Mesenchymal stem cell (in vitro differentiated cells and primary cell): ENCODE data around the gene TLN1.

ENCODE experiments used
- DNase-seq: peaks from one replicate; pipeline ENCODE4 v3.0.0-alpha.2; 2013
- H2AFZ ChIP-seq: one replicate; pipeline ENCODE4 v1.6.1; 2013; ENCODE audit warnings: low read depth, mild to moderate bottlenecking, control low read depth, inconsistent platforms, low read length, moderate library complexity
- H2AK5ac ChIP-seq: 2 replicates; pipeline ENCODE4 v1.6.1; 2013; ENCODE audit warnings: low read length, moderate library complexity, mild to moderate bottlenecking, inconsistent platforms; ENCODE audit not compliant: severe bottlenecking
- H2BK120ac ChIP-seq: one replicate; pipeline ENCODE4 v1.6.1; 2013; ENCODE audit warnings: low read depth, mild to moderate bottlenecking, inconsistent platforms, low read length, moderate library complexity
- H2BK12ac ChIP-seq, 2 experiments: one replicate each; pipeline ENCODE4 v1.6.1; 2013; ENCODE audit warnings: inconsistent platforms in 2 of 2, low read length in 2 of 2, mild to moderate bottlenecking in 2 of 2, moderate library complexity in 2 of 2, control low read depth in 1 of 2
- H2BK15ac ChIP-seq: one replicate; pipeline ENCODE4 v1.6.1; 2013; ENCODE audit warnings: mild to moderate bottlenecking, low read depth, inconsistent platforms; ENCODE audit not compliant: poor library complexity, severe bottlenecking
- H2BK5ac ChIP-seq: 2 replicates; pipeline ENCODE4 v1.6.1; 2013; ENCODE audit warnings: low read depth, mild to moderate bottlenecking, low read length, control low read depth, inconsistent platforms; ENCODE audit not compliant: poor library complexity, severe bottlenecking
- H3K14ac ChIP-seq, 2 experiments: one replicate each; pipeline ENCODE4 v1.6.1; 2013; ENCODE audit warnings: inconsistent platforms in 2 of 2, low read length in 2 of 2, control low read depth in 1 of 2, mild to moderate bottlenecking in 1 of 2, moderate library complexity in 1 of 2
- H3K18ac ChIP-seq, 2 experiments: one replicate each; pipeline ENCODE4 v1.6.1; 2013; ENCODE audit warnings: inconsistent platforms in 2 of 2, low read length in 2 of 2, control low read depth in 1 of 2, low read depth in 1 of 2, mild to moderate bottlenecking in 1 of 2
- H3K23ac ChIP-seq, 2 experiments: one replicate each; pipeline ENCODE4 v1.6.1; 2013; ENCODE audit warnings: inconsistent platforms in 2 of 2, low read length in 2 of 2, mild to moderate bottlenecking in 2 of 2, moderate library complexity in 2 of 2, control low read depth in 1 of 2
- H3K27ac ChIP-seq: 2 replicates; pipeline ENCODE4 v1.5.1; 2013; ENCODE audit warnings: mild to moderate bottlenecking, moderate library complexity, low read length, control low read depth, inconsistent platforms; ENCODE audit not compliant: poor library complexity, severe bottlenecking
- H3K27me3 ChIP-seq, 2 experiments: 2 replicates each; pipeline versions ENCODE4 v1.6.1 to v1.7.0; 2013; ENCODE audit warnings: low read length in 2 of 2, mild to moderate bottlenecking in 2 of 2, moderate library complexity in 2 of 2, control low read depth in 1 of 2, inconsistent platforms in 1 of 2; ENCODE audit not compliant: control insufficient read depth in 1 of 2, insufficient read depth in 1 of 2
- H3K36me3 ChIP-seq, 2 experiments: 2 replicates each; pipeline versions ENCODE4 v1.6.1 to v1.7.0; 2013; ENCODE audit warnings: low read length in 2 of 2, control low read depth in 1 of 2, inconsistent platforms in 1 of 2, low read depth in 1 of 2, mild to moderate bottlenecking in 1 of 2; ENCODE audit not compliant: insufficient read depth in 2 of 2, control insufficient read depth in 1 of 2
- H3K4ac ChIP-seq, 2 experiments: one replicate each; pipeline ENCODE4 v1.6.1; 2013; ENCODE audit warnings: inconsistent platforms in 2 of 2, low read length in 2 of 2, mild to moderate bottlenecking in 2 of 2, moderate library complexity in 2 of 2, control low read depth in 1 of 2, low read depth in 1 of 2
- H3K4me1 ChIP-seq: 2 replicates; pipeline ENCODE4 v1.6.1; 2013; ENCODE audit warnings: low read depth, low read length, control low read depth; ENCODE audit not compliant: control insufficient read depth, insufficient read depth
- H3K4me2 ChIP-seq: 2 replicates; pipeline ENCODE4 v1.6.1; 2013; ENCODE audit warnings: low read length, mild to moderate bottlenecking, inconsistent platforms; ENCODE audit not compliant: poor library complexity, severe bottlenecking
- H3K4me3 ChIP-seq, 2 experiments: 2 replicates each; pipeline versions ENCODE4 v1.5.1 to v1.7.0; 2013; ENCODE audit warnings: low read length in 2 of 2, mild to moderate bottlenecking in 2 of 2, control low read depth in 1 of 2, low read depth in 1 of 2; ENCODE audit not compliant: insufficient read depth in 1 of 2
- H3K79me1 ChIP-seq: replicated peaks from 2 replicates; pipeline ENCODE4 v1.6.1; 2013; ENCODE audit warnings: mild to moderate bottlenecking, control low read depth, low read length, inconsistent platforms; ENCODE audit not compliant: poor library complexity, severe bottlenecking
- H3K9ac ChIP-seq: 2 replicates; pipeline ENCODE4 v1.7.0; 2013; ENCODE audit warnings: mild to moderate bottlenecking, low read length, moderate library complexity
- H3K9me3 ChIP-seq: 2 replicates; pipeline ENCODE4 v1.7.0; 2013; ENCODE audit warnings: mild to moderate bottlenecking, low read length; ENCODE audit not compliant: control insufficient read depth
- H4K8ac ChIP-seq: one replicate; pipeline ENCODE4 v1.6.1; 2013; ENCODE audit warnings: inconsistent platforms, mild to moderate bottlenecking, low read length, moderate library complexity
- H4K91ac ChIP-seq: one replicate; pipeline ENCODE4 v1.6.1; 2013; ENCODE audit warnings: mild to moderate bottlenecking, low read length, inconsistent platforms
- WGBS: methylation state at CpG from one replicate; pipeline ENCODE4 v1.1.7; 2013; ENCODE audit warnings: mixed read lengths; 5-methylcytosine and 5-hydroxymethylcytosine counted together

TLN1 gene

GRCh38 chr9:35679766-35680330 is 52.1 kb downstream of the TLN1 start:
- H3K4me1 ChIP-seq = peaks cover 22% of the 10 kb centered on the region
- no peak overlapping the region for H2AK5ac ChIP-seq
- no peak overlapping the region for H4K91ac ChIP-seq
- 96% methylated on average over 7 of the region's 8 CpGs for WGBS
- no peaks in the 10 kb centered on the region for H3K9me3 ChIP-seq
- no peak overlapping the region for H3K14ac ChIP-seq
- peak overlapping the region in 1 of 2 experiments; percentile 24 for H3K4ac ChIP-seq
- no peak for DNase-seq
- no peak overlapping the region for H2AFZ ChIP-seq
- H2BK5ac ChIP-seq = no peak overlapping the region
- no peak overlapping the region for H3K23ac ChIP-seq
- peaks cover 37 to 39% of the 10 kb centered on the region in 2 experiments for H3K36me3 ChIP-seq
- H3K18ac ChIP-seq = no peak overlapping the region
- H3K27ac ChIP-seq = no peak overlapping the region
- no peak overlapping the region for H2BK120ac ChIP-seq
- peaks cover 0 to 14% of the 10 kb centered on the region in 2 experiments for H3K27me3 ChIP-seq
- H3K4me2 ChIP-seq = no peak overlapping the region
- H3K9ac ChIP-seq = no peak overlapping the region
- H3K4me3 ChIP-seq = no peak overlapping the region
- H2BK15ac ChIP-seq = no peak overlapping the region
- H3K79me1 ChIP-seq = peaks cover 4% of the 10 kb centered on the region
- no peak overlapping the region for H4K8ac ChIP-seq
- H2BK12ac ChIP-seq = no peak overlapping the region

- no peak overlapping the region for H3K9ac ChIP-seq
These were observed 52.9 kb downstream of the TLN1 start for GRCh38 chr9:35679091-35679490.

GRCh38 chr9:35675732-35676392 is 56.1 kb downstream of the TLN1 start:
- Histone ChIP-seq H3K9ac (peak overlapping the region; percentile 51), H3K23ac (no peak overlapping the region), H4K8ac (peak overlapping the region; percentile 96), H3K79me1 (no peaks in the 10 kb centered on the region), H3K9me3 (no peaks in the 10 kb centered on the region), H3K4me2 (peak overlapping the region; percentile 78), H3K4me3 (peak overlapping the region; percentile 55 to 75), H2BK12ac (peak overlapping the region; percentile 1 to 88), H3K27me3 (peaks cover 4 to 24% of the 10 kb centered on the region in 2 experiments), H3K36me3 (peaks cover 0 to 5% of the 10 kb centered on the region in 2 experiments), H4K91ac (peak overlapping the region; percentile 85), H3K18ac (peak overlapping the region; percentile 67 to 80), H2BK5ac (no peak overlapping the region), H3K4ac (peak overlapping the region; percentile 3 to 81), H2BK15ac (peak overlapping the region; percentile 90), H2AFZ (peak overlapping the region; percentile 55), H3K14ac (peak overlapping the region in 1 of 2 experiments; percentile 79), H3K4me1 (peaks cover 13% of the 10 kb centered on the region), H2BK120ac (no peak overlapping the region), H2AK5ac (no peak overlapping the region), H3K27ac (no peak overlapping the region)
- 15% methylated on average over 51 of the region's 51 CpGs for WGBS
- no peak for DNase-seq

More at GRCh38 chr9:35679091-35679490, 52.9 kb downstream of the TLN1 start:
- Histone ChIP-seq H3K9me3 (no peaks in the 10 kb centered on the region), H2AFZ (no peak overlapping the region), H4K8ac (no peak overlapping the region), H3K23ac (no peak overlapping the region), H3K4ac (no peak overlapping the region), H3K18ac (no peak overlapping the region), H2AK5ac (peak overlapping the region; percentile 13), H3K27me3 (peaks cover 4 to 21% of the 10 kb centered on the region in 2 experiments), H3K4me3 (no peak overlapping the region), H2BK120ac (no peak overlapping the region), H3K4me2 (no peak overlapping the region), H3K27ac (no peak overlapping the region), H2BK5ac (no peak overlapping the region), H3K36me3 (peaks cover 30 to 32% of the 10 kb centered on the region in 2 experiments), H4K91ac (peak overlapping the region; percentile 25), H2BK12ac (peak overlapping the region in 1 of 2 experiments; percentile 25), H3K14ac (no peak overlapping the region), H3K4me1 (peaks cover 15% of the 10 kb centered on the region), H3K79me1 (peaks cover 2% of the 10 kb centered on the region), H2BK15ac (no peak overlapping the region)
- no peak for DNase-seq
- 88% methylated on average over 5 of the region's 5 CpGs for WGBS

- H4K91ac ChIP-seq = no peak overlapping the region
- no peak overlapping the region for H3K9ac ChIP-seq
- peaks cover 4 to 24% of the 10 kb centered on the region in 2 experiments for H3K27me3 ChIP-seq
- H3K9me3 ChIP-seq = no peaks in the 10 kb centered on the region
- H2BK5ac ChIP-seq = no peak overlapping the region
- H3K14ac ChIP-seq = no peak overlapping the region
- H3K4me1 ChIP-seq = peaks cover 13% of the 10 kb centered on the region
- no peak overlapping the region for H3K18ac ChIP-seq
- H3K23ac ChIP-seq = no peak overlapping the region
- peak overlapping the region; percentile 96 for H4K8ac ChIP-seq
- no peak overlapping the region for H2BK12ac ChIP-seq
- no peak overlapping the region for H2BK120ac ChIP-seq
- DNase-seq = no peak
- no peak overlapping the region for H3K27ac ChIP-seq
- no peak overlapping the region for H2AFZ ChIP-seq
- 38% methylated on average over 12 of the region's 13 CpGs for WGBS
- H2BK15ac ChIP-seq = peak overlapping the region; percentile 90
- no peak overlapping the region for H2AK5ac ChIP-seq
- no peak overlapping the region for H3K4ac ChIP-seq
- H3K4me3 ChIP-seq = peak overlapping the region in 1 of 2 experiments; percentile 75
- no peaks in the 10 kb centered on the region for H3K36me3 ChIP-seq
- H3K79me1 ChIP-seq = no peaks in the 10 kb centered on the region
- peak overlapping the region; percentile 78 for H3K4me2 ChIP-seq
These were observed 56.8 kb downstream of the TLN1 start for GRCh38 chr9:35675204-35675603.
